Stromal cell of bone marrow (primary cell): ENCODE data around the gene EGFL7.

Source experiments
- DNase-seq: peaks from one replicate; pipeline ENCODE4 v3.0.0-alpha.2; 2012; ENCODE audit warnings: low read depth

Gene EGFL7

DNA sequence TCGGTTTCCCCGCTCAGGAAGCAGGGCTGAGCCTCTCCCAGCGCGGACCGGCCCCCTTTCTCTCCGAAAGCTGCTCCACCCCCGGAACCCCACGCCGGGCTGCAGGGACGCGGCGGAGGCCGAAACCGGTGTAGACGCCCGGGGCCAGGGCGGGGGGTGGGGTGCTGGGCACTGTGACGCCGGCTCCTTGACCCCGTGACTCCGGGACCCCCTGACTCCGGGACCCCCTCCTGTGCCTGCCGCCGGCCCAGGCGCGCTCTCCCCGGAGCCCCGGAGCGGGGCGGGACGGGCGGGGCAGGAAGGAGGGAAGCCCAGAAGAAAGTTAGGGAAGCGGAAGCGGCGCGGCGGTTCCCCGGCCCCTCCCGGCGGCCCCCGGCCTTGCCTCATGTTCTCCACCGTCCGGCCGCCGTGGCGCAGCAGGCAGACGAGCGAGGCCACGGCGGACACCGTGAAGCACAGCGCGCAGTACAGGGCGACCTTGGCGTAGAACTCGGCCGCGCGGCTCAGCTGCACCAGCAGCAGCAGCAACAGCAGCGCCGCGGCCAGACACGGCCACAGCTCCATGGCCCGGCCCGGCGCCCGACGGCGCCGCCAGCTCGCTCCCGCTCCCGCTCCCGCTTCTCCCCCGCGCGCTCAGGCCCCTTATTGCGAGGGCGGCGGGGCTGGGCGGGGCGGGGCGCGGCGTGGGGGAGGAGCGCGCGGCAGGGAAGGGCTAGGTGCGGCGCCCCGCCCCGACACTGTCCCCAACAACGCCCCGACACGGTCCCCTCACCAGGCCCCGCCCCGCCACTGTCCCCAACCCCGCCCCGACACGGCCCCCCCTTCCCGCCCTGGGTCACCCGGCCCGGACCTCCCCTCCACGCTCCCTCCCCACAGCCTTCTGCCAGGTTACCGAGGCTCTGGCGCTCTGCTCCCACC lies 24.3 kb downstream of the EGFL7 start, which contains the start of gene AGPAT2:
Gene AGPAT2 (minus strand): TSS at position 664 of the 918 bp plus-strand sequence. CDS start 100 bp downstream, at position 564.
- no peak for DNase-seq

DNA sequence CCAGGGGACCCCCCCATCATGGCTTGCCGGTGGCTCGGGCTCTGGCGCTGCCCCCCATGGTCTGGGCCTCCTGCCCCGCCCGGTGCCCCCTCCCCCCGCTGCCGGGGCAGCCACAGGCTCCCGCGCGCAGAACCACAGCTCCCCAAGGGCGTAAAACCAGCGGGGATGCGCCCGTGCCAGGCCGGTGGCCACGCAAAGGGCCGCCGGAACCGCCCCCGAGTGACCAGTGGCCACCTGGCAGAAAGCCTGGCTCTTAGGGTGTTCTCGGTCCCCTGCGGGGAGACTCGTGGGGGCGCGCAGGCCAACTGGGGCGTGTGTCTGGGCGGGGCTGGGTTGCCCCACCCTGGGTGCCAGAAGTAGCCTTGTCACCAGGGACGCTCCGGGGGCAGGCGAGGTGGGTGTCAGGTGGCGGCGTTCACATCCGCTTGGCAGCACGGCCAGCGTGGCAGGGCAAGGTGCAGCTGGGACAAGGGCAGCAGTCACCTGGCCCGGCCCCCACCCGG lies 25.1 kb downstream of the EGFL7 start:
- DNase-seq: no peak

DNA sequence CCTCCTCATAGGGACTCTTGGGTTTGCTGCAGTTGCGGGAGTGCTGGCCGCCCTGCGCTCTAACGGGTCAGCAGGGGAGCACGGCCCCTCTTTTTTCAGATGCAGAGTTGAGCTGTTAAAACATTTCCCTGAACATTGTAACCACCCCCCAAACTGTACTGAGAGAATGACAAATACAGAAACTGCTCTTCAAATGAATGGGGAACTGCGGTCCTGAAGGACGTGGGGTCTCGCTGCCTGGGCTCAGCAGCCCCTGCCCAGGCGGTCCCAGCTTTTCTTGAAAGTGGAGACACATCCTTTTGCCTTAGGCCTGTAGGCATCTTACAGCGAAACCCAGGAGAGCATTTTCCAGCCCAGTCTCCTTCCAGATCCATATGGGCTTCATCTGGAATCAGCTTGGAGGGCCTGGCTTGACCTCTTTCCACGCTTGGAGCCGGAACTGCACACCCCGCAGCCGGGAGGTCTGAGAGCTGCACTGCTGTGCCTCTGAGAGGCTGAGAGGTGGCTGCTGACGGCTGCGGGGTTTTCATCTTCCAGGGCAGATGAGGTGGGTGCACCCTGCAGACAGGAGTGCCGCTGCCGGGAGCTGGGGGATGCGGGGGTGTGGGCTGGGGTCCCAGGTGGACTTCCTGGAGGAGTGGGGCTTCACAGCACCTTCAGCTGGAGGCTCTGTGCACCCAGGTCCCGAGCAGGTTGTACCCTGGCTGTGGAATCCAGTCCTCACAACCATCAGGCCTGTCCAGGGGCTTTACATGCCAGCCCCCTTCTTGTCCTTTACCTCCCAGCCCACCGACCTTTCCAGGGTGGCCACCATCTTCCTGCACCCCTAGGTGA lies 25.8 kb downstream of the EGFL7 start:
- DNase-seq: no peak

- no peak for DNase-seq
Observed at GRCh38 chr9:136689108-136689460, 26.4 kb downstream of the EGFL7 start.

DNA sequence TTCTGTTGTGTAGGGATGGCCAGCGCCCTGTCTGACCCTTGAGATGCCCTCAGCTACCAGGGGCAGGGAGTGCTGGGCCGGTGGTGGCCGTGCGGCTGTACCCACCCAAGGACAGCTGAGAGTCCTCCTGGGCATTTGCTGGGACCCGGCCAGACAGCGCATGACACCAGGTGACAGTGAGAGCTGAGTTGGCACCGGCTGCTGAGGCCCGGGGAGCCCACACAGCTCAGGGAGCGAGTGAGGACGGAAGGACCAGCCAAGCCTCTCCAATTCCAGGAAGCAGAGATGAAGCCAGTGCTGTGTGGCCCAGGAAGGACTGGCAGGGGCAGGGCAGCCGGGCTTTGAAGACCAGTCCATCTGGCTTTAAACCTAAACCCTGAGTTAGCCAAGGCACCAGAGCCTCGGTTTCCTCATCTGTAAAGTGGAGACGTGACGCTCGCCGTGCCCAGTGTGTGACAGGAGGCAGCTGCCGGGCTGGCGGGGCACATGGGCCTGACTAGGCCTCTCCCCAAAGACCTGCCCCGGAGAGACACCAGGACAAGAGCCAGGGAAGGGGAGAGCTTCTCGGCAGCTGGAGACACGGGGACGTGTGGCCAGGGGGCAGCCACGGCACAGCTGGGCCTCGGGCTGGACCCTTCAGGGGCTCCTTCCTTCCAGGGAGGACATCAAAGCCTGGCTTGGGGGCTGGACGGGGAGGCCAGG lies 27.5 kb downstream of the EGFL7 start:
- no peak for DNase-seq

- no peak for DNase-seq
Observed at GRCh38 chr9:136690806-136691261, 28.1 kb downstream of the EGFL7 start.

DNA sequence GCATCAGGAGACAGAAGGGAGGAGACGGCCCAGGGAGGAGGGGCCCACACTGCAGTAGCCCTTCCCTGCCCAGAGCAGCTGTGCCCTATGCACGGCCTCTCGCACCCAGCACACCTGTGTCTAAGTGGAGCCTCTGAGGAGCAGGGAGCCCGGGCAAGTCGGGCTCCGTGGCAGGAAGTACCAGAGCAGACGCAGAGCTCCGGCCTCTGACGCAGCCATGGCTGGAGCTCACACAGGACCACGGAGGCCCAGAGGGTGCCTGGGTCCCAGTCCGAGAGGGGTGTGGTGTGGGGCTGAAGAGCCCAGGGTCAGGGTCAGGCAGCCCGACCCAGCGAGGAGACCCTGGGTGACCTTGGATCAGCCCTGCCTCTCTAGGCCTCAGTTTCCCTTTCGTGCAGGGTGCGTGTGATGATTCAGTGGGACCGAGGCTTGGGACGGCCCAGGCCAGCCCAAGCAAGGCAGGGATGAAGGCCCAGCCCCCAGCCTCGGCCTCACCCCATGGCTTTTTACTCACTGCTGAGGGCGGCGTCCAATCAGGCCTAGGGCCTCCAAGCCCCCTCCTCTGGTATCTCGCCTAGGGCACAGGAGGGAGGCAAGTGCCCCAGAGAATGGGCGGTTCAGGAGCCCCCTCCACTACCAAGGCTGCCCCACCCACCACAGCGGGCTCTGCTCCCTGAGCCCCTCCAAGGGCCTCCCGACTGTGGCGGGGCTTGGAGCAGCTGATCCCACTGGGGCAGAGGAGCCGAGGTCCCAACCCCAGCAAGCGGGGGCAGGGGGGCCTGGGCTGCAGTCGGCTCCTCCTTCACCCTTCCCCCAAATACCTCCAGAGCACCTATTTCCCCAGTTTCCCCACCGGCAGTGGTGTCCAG lies 28.8 kb downstream of the EGFL7 start:
- no peak for DNase-seq

DNA sequence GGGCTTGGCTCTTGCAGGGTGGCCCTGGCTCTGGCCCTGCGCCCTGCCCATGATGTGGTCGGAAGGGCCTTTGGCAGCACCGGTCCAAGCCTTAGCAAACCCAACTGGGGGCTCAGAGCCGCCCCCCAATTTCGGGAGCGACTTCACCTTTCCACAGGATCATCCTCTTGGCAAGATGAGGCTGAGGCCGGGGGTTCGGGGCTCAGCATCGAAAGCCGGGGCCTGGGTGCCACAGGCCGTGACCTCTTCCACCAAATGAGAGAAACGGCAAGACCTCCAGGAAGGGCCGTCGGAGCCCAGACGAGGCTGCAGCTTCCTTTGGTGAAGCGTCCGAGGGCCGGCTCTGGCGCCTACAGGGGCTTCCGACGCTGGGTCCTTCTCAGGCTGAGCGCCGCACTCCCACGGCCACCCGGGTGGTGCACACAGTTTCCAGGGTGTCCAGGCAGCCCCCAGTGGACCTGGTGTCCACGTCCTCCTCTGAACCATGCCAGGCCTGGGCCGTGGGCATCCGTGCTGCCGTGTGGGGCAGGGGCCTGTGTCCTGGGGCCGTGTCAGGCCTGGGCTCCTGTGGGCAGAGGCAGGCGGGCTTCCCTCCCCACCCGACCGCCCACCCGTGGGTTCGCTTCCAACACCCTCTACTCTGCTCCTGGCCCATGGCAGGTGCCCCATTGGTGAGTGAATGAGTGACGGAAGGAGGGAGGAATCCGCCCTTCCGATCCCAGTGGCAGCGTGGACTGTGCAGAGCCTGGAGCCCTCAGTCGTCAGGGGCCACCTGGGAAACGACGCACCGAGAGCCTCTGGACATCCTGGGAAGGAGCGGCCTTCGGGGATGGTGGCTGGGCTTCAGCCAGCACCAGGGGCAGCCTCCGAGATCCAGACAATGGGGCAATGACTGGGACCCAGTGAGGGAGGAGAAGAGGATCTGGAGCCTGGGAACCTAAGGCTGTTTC lies 29.7 kb downstream of the EGFL7 start:
- no peak for DNase-seq

DNA sequence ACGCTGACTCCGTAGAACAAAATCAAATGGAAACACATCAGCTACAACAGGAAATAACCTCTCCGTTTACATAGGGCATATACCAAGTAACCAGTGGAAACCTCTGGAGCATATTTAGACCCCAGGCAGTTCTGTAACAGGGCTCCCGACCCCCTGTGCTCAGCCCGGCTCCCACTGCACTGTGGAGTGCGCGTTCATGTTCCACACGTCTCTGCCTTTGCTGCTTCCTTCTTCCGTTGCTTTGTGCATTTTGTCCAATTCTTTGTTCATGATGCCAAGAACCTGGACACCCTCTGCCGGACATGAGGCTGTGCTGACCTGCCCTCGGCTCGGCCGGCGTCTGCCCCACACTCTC lies 30.4 kb downstream of the EGFL7 start:
- DNase-seq: no peak

- no peak for DNase-seq
Observed at GRCh38 chr9:136693490-136694162, 30.9 kb downstream of the EGFL7 start.

DNA sequence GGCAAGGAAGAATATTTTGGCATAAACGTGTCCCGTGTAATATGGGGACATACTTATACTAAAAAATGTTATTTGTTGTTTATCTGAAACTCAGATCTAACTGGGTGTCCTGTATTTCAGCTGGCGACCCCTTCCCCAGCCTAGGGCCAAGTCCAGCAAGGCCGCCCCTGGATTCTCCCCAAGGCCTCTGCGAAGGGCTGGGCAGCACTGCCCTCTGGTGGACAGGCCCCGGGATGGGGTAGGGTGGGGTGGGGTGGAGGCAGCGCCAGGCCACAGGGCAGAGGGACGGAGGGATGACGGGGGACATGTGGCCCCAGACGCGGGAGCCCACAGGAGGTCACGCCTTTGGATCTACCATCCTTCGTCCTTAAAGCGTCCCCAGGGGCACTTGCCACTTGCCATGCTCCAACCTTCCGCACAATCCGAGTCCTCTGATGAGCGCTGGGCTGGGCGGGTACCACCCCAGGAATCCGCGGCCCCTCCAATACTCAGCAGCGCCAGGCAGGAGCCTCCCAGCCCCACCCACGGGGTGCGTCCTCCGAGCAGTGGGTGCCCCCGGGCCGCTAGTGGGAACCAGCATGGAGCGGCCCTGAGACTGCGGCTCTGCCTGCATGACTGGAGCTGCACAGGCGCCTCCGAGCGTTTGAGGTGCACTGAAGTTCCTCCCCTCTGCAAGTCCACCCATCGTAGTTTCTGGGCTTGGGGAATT lies 31.6 kb downstream of the EGFL7 start:
- DNase-seq: peak; percentile 3

GRCh38 chr9:136694872-136695247 lies 32.1 kb downstream of the EGFL7 start:
- no peak for DNase-seq

- no peak for DNase-seq
Observed at GRCh38 chr9:136695435-136695895, 32.7 kb downstream of the EGFL7 start.

GRCh38 chr9:136695955-136696354 lies 33.2 kb downstream of the EGFL7 start:
- DNase-seq: no peak

GRCh38 chr9:136696502-136696901 lies 33.8 kb downstream of the EGFL7 start:
- no peak for DNase-seq

DNA sequence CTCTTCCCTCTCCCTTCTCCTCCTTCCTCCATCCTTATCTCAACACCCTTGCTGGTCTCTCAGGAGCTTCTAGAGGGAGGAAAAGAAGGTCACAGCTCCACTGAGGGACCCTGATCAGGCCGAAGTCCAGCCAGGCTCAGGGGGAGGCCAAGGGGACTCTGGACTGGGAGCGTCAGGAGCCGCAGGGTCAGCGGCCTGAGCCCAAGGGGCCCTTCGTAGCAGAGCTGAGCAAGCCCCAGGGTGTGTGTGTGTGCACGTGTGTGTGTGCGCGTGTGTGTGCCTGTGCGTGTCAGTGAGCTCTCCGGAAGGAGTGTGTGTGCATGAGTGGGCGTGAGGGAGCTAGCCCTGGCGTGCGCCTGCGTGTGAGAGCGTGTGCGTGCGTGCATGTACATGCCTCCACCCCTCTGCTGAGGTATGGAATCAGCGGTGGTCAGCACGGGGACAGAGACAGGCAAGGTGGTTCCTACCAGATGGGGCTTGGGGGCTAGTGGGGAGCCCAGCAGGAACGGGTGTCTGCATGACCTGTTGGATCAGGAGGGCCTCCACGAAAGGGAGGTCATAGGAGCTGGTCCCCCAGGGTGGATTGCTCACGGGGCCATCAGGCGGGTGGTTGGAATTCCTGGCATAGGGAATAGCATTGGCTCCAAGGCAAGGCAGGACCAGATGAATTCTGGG lies 34.6 kb downstream of the EGFL7 start:
- no peak for DNase-seq

DNA sequence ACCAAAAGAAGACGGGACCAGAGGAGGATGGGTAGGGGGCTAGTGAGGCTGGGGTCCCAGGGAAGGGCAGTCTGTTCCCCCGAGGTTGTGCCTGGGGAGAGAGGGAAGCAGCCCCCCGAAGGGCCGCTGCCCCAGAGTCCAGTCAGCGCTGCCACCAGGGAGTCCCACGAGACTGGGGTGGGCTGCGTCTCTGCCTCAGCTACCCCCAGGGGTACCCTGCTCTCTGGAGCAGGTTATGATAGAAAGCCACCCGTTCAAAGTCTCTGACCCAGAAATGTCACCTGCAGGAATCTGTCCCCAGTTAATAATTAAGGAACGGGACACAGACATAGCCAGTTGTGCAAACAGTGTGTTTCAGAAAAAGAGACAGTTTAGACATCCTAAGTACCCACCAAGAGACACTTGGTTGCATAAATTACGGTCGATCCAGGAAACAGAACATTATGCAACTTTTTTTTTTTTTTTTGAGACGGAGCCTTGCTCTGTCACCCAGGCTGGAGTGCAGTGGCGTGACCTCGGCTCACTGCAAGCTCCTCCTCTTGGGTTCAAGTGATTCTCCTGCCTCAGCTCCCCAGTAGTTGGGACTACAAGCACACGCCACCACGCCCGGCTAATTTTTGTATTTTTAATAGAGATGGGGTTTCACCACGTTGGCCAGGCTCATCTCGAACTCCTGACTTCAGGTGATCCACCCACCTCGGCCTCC lies 35.3 kb downstream of the EGFL7 start:
- no peak for DNase-seq
